NCI-H510A (cell line): ENCODE data around the gene PSMA6.
A peak's percentile ranks its signal among the peaks of the same experiment; 100 is the strongest.
"Not testable (repeated sequence)": the region's sequence is repeated elsewhere in the genome, so short reads cannot be mapped to it uniquely, and the experiment has no call there.

Source experiments
- DNase-seq: peaks from one replicate; lab custom pipeline; 2025; lab: John Stamatoyannopoulos, UW

Gene PSMA6

GRCh38 chr14:35344107-35344807, 52.1 kb downstream of the PSMA6 start:
- no peak for DNase-seq

- no peak for DNase-seq
Observed at GRCh38 chr14:35346738-35347322, 54.6 kb downstream of the PSMA6 start.

GRCh38 chr14:35347323-35348043, 55.3 kb downstream of the PSMA6 start:
- peak; percentile 23 for DNase-seq

GRCh38 chr14:35348044-35348380, 55.8 kb downstream of the PSMA6 start:
- not testable (repeated sequence) for DNase-seq

- DNase-seq, result no peak
Observed at GRCh38 chr14:35349496-35350365, 57.5 kb downstream of the PSMA6 start.

- no peak for DNase-seq
Observed at GRCh38 chr14:35351497-35351896, 59.3 kb downstream of the PSMA6 start.

- DNase-seq, result no peak
Observed at GRCh38 chr14:35351897-35352273, 59.7 kb downstream of the PSMA6 start.

- DNase-seq, result no peak
Observed at GRCh38 chr14:35352274-35353233, 60.4 kb downstream of the PSMA6 start.

- DNase-seq, result no peak
Observed at GRCh38 chr14:35353409-35354172, 61.4 kb downstream of the PSMA6 start.

GRCh38 chr14:35355235-35355634, 63.1 kb downstream of the PSMA6 start:
- DNase-seq, result not testable (repeated sequence)

- no peak for DNase-seq
Observed at GRCh38 chr14:35355981-35356841, 64.0 kb downstream of the PSMA6 start.

- not testable (repeated sequence) for DNase-seq
Observed at GRCh38 chr14:35359655-35360054, 67.5 kb downstream of the PSMA6 start.

- no peak for DNase-seq
Observed at GRCh38 chr14:35361141-35361480, 68.9 kb downstream of the PSMA6 start.

GRCh38 chr14:35362450-35362849, 70.3 kb downstream of the PSMA6 start:
- no peak for DNase-seq

GRCh38 chr14:35362911-35363374, 70.8 kb downstream of the PSMA6 start:
- DNase-seq, result no peak

- DNase-seq, result no peak
Observed at GRCh38 chr14:35365130-35366055, 73.2 kb downstream of the PSMA6 start.

GRCh38 chr14:35366056-35366451, 73.9 kb downstream of the PSMA6 start:
- no peak for DNase-seq

GRCh38 chr14:35366521-35366976, 74.4 kb downstream of the PSMA6 start:
- no peak for DNase-seq
